M059J (cell line): ENCODE measurements around the gene EIF6. TPM values are rescaled to one million over a fixed set of nuclear protein-coding genes. Genes with fewer than 3 reads are reported as not detected.

Experiments used
- total RNA-seq: library from RNA; depleted of rRNA; stranded (reverse); fragments of >200 nt; shearing (Covaris generic); gene quantifications from 2 replicates; pipeline ENCODE4 v1.2.3, GENCODE V29; 2014; rRNA removed

EIF6 gene
- total RNA-seq, 1 experiment from 2014 or later, result 303 TPM

Other genes starting within 250 kb of the EIF6 start
- gene TRPC4AP, start 192.0 kb downstream of the EIF6 start, total RNA-seq, result 90.6 and 94.4 TPM in 2 replicates
- 54.5 and 80.3 TPM in 2 replicates for gene EDEM2, start 137.4 kb downstream of the EIF6 start, total RNA-seq
- gene PROCR, start 112.7 kb downstream of the EIF6 start, total RNA-seq, result 58.9 and 60.0 TPM in 2 replicates
- gene MMP24, start 58.1 kb downstream of the EIF6 start, total RNA-seq, result 1.7 and 4.4 TPM in 2 replicates
- 10.6 and 19.4 TPM in 2 replicates for gene MMP24OS, start 6.7 kb downstream of the EIF6 start, total RNA-seq
- 0.02 TPM in 1 of 2 replicates, not detected in the other for gene FAM83C, start 7.7 kb upstream of the EIF6 start, total RNA-seq
- 64.4 and 74.7 TPM in 2 replicates for gene UQCC1, start 127.2 kb upstream of the EIF6 start, total RNA-seq
- gene GDF5, start 153.5 kb upstream of the EIF6 start, total RNA-seq, result 3.0 and 6.2 TPM in 2 replicates
- 18.9 and 71.9 TPM in 2 replicates for gene CEP250, start 170.8 kb upstream of the EIF6 start, total RNA-seq
- gene C20orf173, start 244.9 kb upstream of the EIF6 start, total RNA-seq, result not detected in 2 replicates